Activated CD4-positive, alpha-beta T cell treated with anti-CD3 and anti-CD28 coated beads for 36 hours (primary cell): ENCODE results near the gene DDX10. TPM values are rescaled to one million over a fixed set of nuclear protein-coding genes. Genes with fewer than 3 reads are reported as not detected.

ENCODE experiments used
- ATAC-seq: fragments of 200-7000 bp; cut with Tn5 transposase; one replicate; pipeline ENCODE4 v1.10.0; 2021; ENCODE audit warnings: mild to moderate bottlenecking, moderate library complexity
- CTCF ChIA-PET: fragments of 350-600 bp; sonication (Branson Sonifier 250); formaldehyde crosslinking; loops from one replicate; lab custom pipeline; 2021; ENCODE audit warnings: antibody characterized with exemption; lab: Charles Lee
- POLR2A ChIA-PET: fragments of 350-600 bp; sonication (Branson Sonifier 250); formaldehyde crosslinking; loops from one replicate; lab custom pipeline; 2021; ENCODE audit warnings: antibody characterized with exemption, inconsistent platforms; lab: Charles Lee
- DNase-seq: peaks from one replicate; pipeline ENCODE4 v3.0.0-alpha.2; 2020
- H3K27ac Mint-ChIP-seq: one replicate; pipeline ENCODE4 v1.8.0; 2021; ENCODE audit warnings: mixed read lengths
- H3K27me3 Mint-ChIP-seq: one replicate; pipeline ENCODE4 v1.8.0; 2021; ENCODE audit warnings: mixed read lengths
- H3K36me3 Mint-ChIP-seq: one replicate; pipeline ENCODE4 v1.8.0; 2021; ENCODE audit warnings: low read depth, mixed read lengths
- H3K4me1 Mint-ChIP-seq: one replicate; pipeline ENCODE4 v1.8.0; 2021; ENCODE audit warnings: mixed read lengths
- H3K4me3 Mint-ChIP-seq: one replicate; pipeline ENCODE4 v1.8.0; 2021; ENCODE audit warnings: mild to moderate bottlenecking, moderate library complexity, mixed read lengths
- H3K9me3 Mint-ChIP-seq: one replicate; pipeline ENCODE4 v1.8.0; 2021; ENCODE audit warnings: low read depth, mixed read lengths
- intact Hi-C, 2 experiments: fragments of 100-400 bp; cut with DNase I in 1 of 2; cut with micrococcal nuclease in 1 of 2; formaldehyde crosslinking; loops; one replicate each; pipeline versions ENCODE4 v1.14.2 to v1.15.1; 2022 to 2024; cut with DNase I, micrococcal nuclease
- total RNA-seq, 2 experiments: library from RNA; stranded (reverse); gene quantifications; one replicate each; pipeline ENCODE4 v1.2.3, GENCODE V29; 2021

The DDX10 gene
- total RNA-seq, 2 experiments from 2014 or later = 45.8 to 50.9 TPM

GRCh38 chr11:108906826-108907225 lies 242.0 kb downstream of the DDX10 start:
- intact Hi-C loops = no loop called here
- ChIA-PET POLR2A (no interaction called here), CTCF (no interaction called here)
- Mint-ChIP-seq H3K27ac (no peak overlapping the region), H3K4me1 (no peaks in the 10 kb centered on the region), H3K4me3 (no peak overlapping the region), H3K27me3 (no peaks in the 10 kb centered on the region), H3K9me3 (no peaks in the 10 kb centered on the region), H3K36me3 (peaks cover 2% of the 10 kb centered on the region)
- ATAC-seq (no peak), DNase-seq (no peak)

GRCh38 chr11:108909041-108909440 lies 244.2 kb downstream of the DDX10 start:
- ATAC-seq (no peak), DNase-seq (no peak)
- H3K4me3 Mint-ChIP-seq = no peak overlapping the region
- ChIA-PET POLR2A (no interaction called here), CTCF (no interaction called here)
- no peaks in the 10 kb centered on the region for H3K4me1 Mint-ChIP-seq
- intact Hi-C loops = no loop called here
- H3K36me3 Mint-ChIP-seq = no peaks in the 10 kb centered on the region
- no peaks in the 10 kb centered on the region for H3K27me3 Mint-ChIP-seq
- no peaks in the 10 kb centered on the region for H3K9me3 Mint-ChIP-seq
- no peak overlapping the region for H3K27ac Mint-ChIP-seq

GRCh38 chr11:108909921-108910320 lies 245.1 kb downstream of the DDX10 start:
- intact Hi-C loops = no loop called here
- DNase-seq (no peak), ATAC-seq (no peak)
- POLR2A ChIA-PET = no interaction called here
- no peaks in the 10 kb centered on the region for H3K9me3 Mint-ChIP-seq
- CTCF ChIA-PET = no interaction called here
- H3K27me3 Mint-ChIP-seq = no peaks in the 10 kb centered on the region
- no peaks in the 10 kb centered on the region for H3K36me3 Mint-ChIP-seq
- H3K4me1 Mint-ChIP-seq = peaks cover 2% of the 10 kb centered on the region
- no peak overlapping the region for H3K4me3 Mint-ChIP-seq
- no peak overlapping the region for H3K27ac Mint-ChIP-seq

- H3K27me3 Mint-ChIP-seq = no peaks in the 10 kb centered on the region
- H3K4me1 Mint-ChIP-seq = peaks cover 3% of the 10 kb centered on the region
- intact Hi-C loops = no loop called here
- no peak overlapping the region for H3K4me3 Mint-ChIP-seq
- peaks cover 7% of the 10 kb centered on the region for H3K36me3 Mint-ChIP-seq
- H3K27ac Mint-ChIP-seq = no peak overlapping the region
- DNase-seq (no peak), ATAC-seq (no peak)
- ChIA-PET CTCF (interaction anchor here (1.2 kb wide), 1 partner anchor 10 kb away, joined by 3 read pairs; no protein-coding TSS in a partner anchor), POLR2A (no interaction called here)
- no peaks in the 10 kb centered on the region for H3K9me3 Mint-ChIP-seq
Measured at GRCh38 chr11:108912581-108912980, 247.7 kb downstream of the DDX10 start.

GRCh38 chr11:108913204-108913603 lies 248.3 kb downstream of the DDX10 start:
- CTCF ChIA-PET = no interaction called here
- no peaks in the 10 kb centered on the region for H3K27me3 Mint-ChIP-seq
- ATAC-seq (no peak), DNase-seq (no peak)
- intact Hi-C loops = no loop called here
- peaks cover 13% of the 10 kb centered on the region for H3K36me3 Mint-ChIP-seq
- H3K9me3 Mint-ChIP-seq = no peaks in the 10 kb centered on the region
- peaks cover 3% of the 10 kb centered on the region for H3K4me1 Mint-ChIP-seq
- H3K27ac Mint-ChIP-seq = no peak overlapping the region
- no peak overlapping the region for H3K4me3 Mint-ChIP-seq
- POLR2A ChIA-PET = no interaction called here

GRCh38 chr11:108914211-108914610 lies 249.3 kb downstream of the DDX10 start:
- Mint-ChIP-seq H3K36me3 (peaks cover 18% of the 10 kb centered on the region), H3K4me3 (no peak overlapping the region), H3K9me3 (no peaks in the 10 kb centered on the region), H3K4me1 (peaks cover 3% of the 10 kb centered on the region), H3K27me3 (no peaks in the 10 kb centered on the region), H3K27ac (no peak overlapping the region)
- ATAC-seq = no peak
- POLR2A ChIA-PET = no interaction called here
- CTCF ChIA-PET = interaction anchor here (1.3 kb wide), 1 partner anchor 33 kb away, joined by 3 read pairs; no protein-coding TSS in a partner anchor
- DNase-seq = no peak
- intact Hi-C loops = no loop called here

- no peaks in the 10 kb centered on the region for H3K9me3 Mint-ChIP-seq
- H3K27ac Mint-ChIP-seq = no peak overlapping the region
- DNase-seq (no peak), ATAC-seq (no peak)
- H3K27me3 Mint-ChIP-seq = no peaks in the 10 kb centered on the region
- H3K36me3 Mint-ChIP-seq = peaks cover 25% of the 10 kb centered on the region
- no peak overlapping the region for H3K4me3 Mint-ChIP-seq
- CTCF ChIA-PET = interaction anchor here (0.7 to 1.3 kb wide), 2 partner anchors 34 to 137 kb away, joined by 3 to 6 read pairs; no protein-coding TSS in a partner anchor
- H3K4me1 Mint-ChIP-seq = peaks cover 3% of the 10 kb centered on the region
- intact Hi-C loops = no loop called here
- POLR2A ChIA-PET = interaction anchor here (0.7 kb wide), 1 partner anchor 115 kb away, joined by 8 read pairs; no protein-coding TSS in a partner anchor
Measured at GRCh38 chr11:108914981-108915380, 250.1 kb downstream of the DDX10 start.

- intact Hi-C loops = no loop called here
- Mint-ChIP-seq H3K4me3 (no peak overlapping the region), H3K4me1 (peaks cover 3% of the 10 kb centered on the region), H3K27me3 (no peaks in the 10 kb centered on the region), H3K9me3 (no peaks in the 10 kb centered on the region), H3K36me3 (peaks cover 26% of the 10 kb centered on the region), H3K27ac (no peak overlapping the region)
- ATAC-seq = no peak
- ChIA-PET CTCF (interaction anchor here (1.3 kb wide), 1 partner anchor 35 kb away, joined by 3 read pairs; no protein-coding TSS in a partner anchor), POLR2A (no interaction called here)
- no peak for DNase-seq
Measured at GRCh38 chr11:108915666-108916065, 250.8 kb downstream of the DDX10 start.

GRCh38 chr11:108916290-108916689 lies 251.4 kb downstream of the DDX10 start:
- CTCF ChIA-PET = no interaction called here

GRCh38 chr11:108916935-108917334 lies 252.1 kb downstream of the DDX10 start:
- ChIA-PET CTCF (no interaction called here), POLR2A (no interaction called here)
- Mint-ChIP-seq H3K27ac (no peak overlapping the region), H3K9me3 (no peaks in the 10 kb centered on the region), H3K4me1 (peaks cover 3% of the 10 kb centered on the region), H3K4me3 (no peak overlapping the region), H3K36me3 (peaks cover 26% of the 10 kb centered on the region), H3K27me3 (no peaks in the 10 kb centered on the region)
- ATAC-seq = no peak
- no peak for DNase-seq
- intact Hi-C loops = no loop called here

More at GRCh38 chr11:108916290-108916689, 251.4 kb downstream of the DDX10 start:
- Mint-ChIP-seq H3K4me3 (no peak overlapping the region), H3K4me1 (peaks cover 3% of the 10 kb centered on the region), H3K36me3 (peaks cover 26% of the 10 kb centered on the region), H3K27me3 (no peaks in the 10 kb centered on the region), H3K27ac (no peak overlapping the region), H3K9me3 (no peaks in the 10 kb centered on the region)
- ATAC-seq = no peak
- intact Hi-C loops = no loop called here
- DNase-seq = no peak
- POLR2A ChIA-PET = no interaction called here

- intact Hi-C loops = no loop called here
- Mint-ChIP-seq H3K4me1 (no peaks in the 10 kb centered on the region), H3K9me3 (no peaks in the 10 kb centered on the region), H3K27ac (no peak overlapping the region), H3K36me3 (peaks cover 28% of the 10 kb centered on the region), H3K27me3 (no peaks in the 10 kb centered on the region), H3K4me3 (no peak overlapping the region)
- ATAC-seq = no peak
- POLR2A ChIA-PET = no interaction called here
- DNase-seq = no peak
- CTCF ChIA-PET = interaction anchor here (0.6 kb wide), 2 partner anchors 89 to 1308 kb away, joined by 3 read pairs; no protein-coding TSS in a partner anchor
Measured at GRCh38 chr11:108921211-108921610, 256.3 kb downstream of the DDX10 start.

- H3K4me3 Mint-ChIP-seq = no peak overlapping the region
- H3K27ac Mint-ChIP-seq = no peak overlapping the region
- H3K36me3 Mint-ChIP-seq = peaks cover 23% of the 10 kb centered on the region
- ATAC-seq (no peak), DNase-seq (no peak)
- H3K27me3 Mint-ChIP-seq = no peaks in the 10 kb centered on the region
- intact Hi-C loops = no loop called here
- ChIA-PET CTCF (no interaction called here), POLR2A (no interaction called here)
- H3K9me3 Mint-ChIP-seq = no peaks in the 10 kb centered on the region
- H3K4me1 Mint-ChIP-seq = no peaks in the 10 kb centered on the region
Measured at GRCh38 chr11:108922241-108922640, 257.4 kb downstream of the DDX10 start.
